ENCODE measurements around the gene PLXNA1.

Gene PLXNA1

GRCh38 chr3:127015282-127016042 is 32.5 kb downstream of the PLXNA1 start:
- Histone ChIP-seq H3K4me3 (ENCODE audit: low read length) (no peak overlapping the region), H3K9ac (ENCODE audit: low read length) (no peak overlapping the region), H3K4me1 (ENCODE audit: low read length) (no peaks in the 10 kb centered on the region), H2AFZ (ENCODE audit: low read length) (no peak overlapping the region), H3K27ac (ENCODE audit: low read length) (no peak overlapping the region), H3K4me2 (ENCODE audit: low read depth, low read length) (no peak overlapping the region), H3K9me2 (replicated peaks; ENCODE audit: insufficient read depth, low read length) (no peaks in the 10 kb centered on the region), H3K79me2 (ENCODE audit: low read length) (no peaks in the 10 kb centered on the region), H4K20me1 (ENCODE audit: insufficient read depth, low read length) (no peaks in the 10 kb centered on the region), H3K27me3 (replicated peaks; ENCODE audit: insufficient read depth, low read length) (no peaks in the 10 kb centered on the region), H3K36me3 (replicated peaks; ENCODE audit: insufficient read depth, low read length) (no peaks in the 10 kb centered on the region), H3F3A (ENCODE audit: insufficient read depth, low read length) (no peaks in the 10 kb centered on the region), H3K9me3 (replicated peaks; ENCODE audit: insufficient read depth, low read length) (no peaks in the 10 kb centered on the region)
- no peak for TF ChIP-seq CTCF (IDR thresholded peaks at IDR 0.05; ENCODE audit: low read length)
- no peak for TF ChIP-seq EZH2phosphoT487 (IDR thresholded peaks at IDR 0.05; ENCODE audit: low read length)
- no peak for TF ChIP-seq EZH2 (optimal IDR thresholded peaks at IDR 0.05; ENCODE audit: low read depth, low read length)
- no peak for DNase-seq

- Histone ChIP-seq H3K36me3 (replicated peaks; ENCODE audit: insufficient read depth, low read length) (no peaks in the 10 kb centered on the region), H3K9me3 (replicated peaks; ENCODE audit: insufficient read depth, low read length) (no peaks in the 10 kb centered on the region), H3K4me2 (ENCODE audit: low read depth, low read length) (no peak overlapping the region), H3K79me2 (ENCODE audit: low read length) (no peaks in the 10 kb centered on the region), H3K27ac (ENCODE audit: low read length) (no peak overlapping the region), H2AFZ (ENCODE audit: low read length) (no peak overlapping the region), H3K4me3 (ENCODE audit: low read length) (no peak overlapping the region), H3K4me1 (ENCODE audit: low read length) (no peaks in the 10 kb centered on the region), H4K20me1 (ENCODE audit: insufficient read depth, low read length) (no peaks in the 10 kb centered on the region), H3K27me3 (replicated peaks; ENCODE audit: insufficient read depth, low read length) (no peaks in the 10 kb centered on the region), H3K9ac (ENCODE audit: low read length) (no peak overlapping the region), H3K9me2 (replicated peaks; ENCODE audit: insufficient read depth, low read length) (no peaks in the 10 kb centered on the region), H3F3A (ENCODE audit: insufficient read depth, low read length) (no peaks in the 10 kb centered on the region)
- TF ChIP-seq CTCF (IDR thresholded peaks at IDR 0.05; ENCODE audit: low read length), result no peak
- TF ChIP-seq EZH2 (optimal IDR thresholded peaks at IDR 0.05; ENCODE audit: low read depth, low read length), result no peak
- TF ChIP-seq EZH2phosphoT487 (IDR thresholded peaks at IDR 0.05; ENCODE audit: low read length), result no peak
- DNase-seq, result no peak
These were observed 33.1 kb downstream of the PLXNA1 start for GRCh38 chr3:127016043-127016343.

GRCh38 chr3:127016461-127016860 is 33.5 kb downstream of the PLXNA1 start:
- Histone ChIP-seq H3K9me2 (replicated peaks; ENCODE audit: insufficient read depth, low read length) (no peaks in the 10 kb centered on the region), H3K4me3 (ENCODE audit: low read length) (no peak overlapping the region), H3K9me3 (replicated peaks; ENCODE audit: insufficient read depth, low read length) (no peaks in the 10 kb centered on the region), H3F3A (ENCODE audit: insufficient read depth, low read length) (no peaks in the 10 kb centered on the region), H3K27ac (ENCODE audit: low read length) (no peak overlapping the region), H3K4me1 (ENCODE audit: low read length) (no peaks in the 10 kb centered on the region), H3K9ac (ENCODE audit: low read length) (no peak overlapping the region), H3K27me3 (replicated peaks; ENCODE audit: insufficient read depth, low read length) (no peaks in the 10 kb centered on the region), H4K20me1 (ENCODE audit: insufficient read depth, low read length) (no peaks in the 10 kb centered on the region), H3K36me3 (replicated peaks; ENCODE audit: insufficient read depth, low read length) (no peaks in the 10 kb centered on the region), H3K4me2 (ENCODE audit: low read depth, low read length) (no peak overlapping the region), H3K79me2 (ENCODE audit: low read length) (no peaks in the 10 kb centered on the region), H2AFZ (ENCODE audit: low read length) (no peak overlapping the region)
- no peak for TF ChIP-seq EZH2phosphoT487 (IDR thresholded peaks at IDR 0.05; ENCODE audit: low read length)
- TF ChIP-seq CTCF (IDR thresholded peaks at IDR 0.05; ENCODE audit: low read length), result no peak
- TF ChIP-seq EZH2 (optimal IDR thresholded peaks at IDR 0.05; ENCODE audit: low read depth, low read length), result no peak
- DNase-seq, result no peak

Measured in MM.1S (cell line).